HL-60 (cell line): ENCODE results near the gene SORT1.

Experiments used
- DNase-seq, 2 experiments: peaks; one replicate each; pipeline ENCODE4 v3.0.0-alpha.2; 2010 to 2020; ENCODE audit warnings: low read depth in 1 of 2, low spot score in 1 of 2
- H3K27ac ChIP-seq: fragments of 250-450 bp; sonication (Bioruptor Pico); replicated peaks from 2 replicates; pipeline ENCODE4 v1.5.1; 2020; ENCODE audit warnings: mild to moderate bottlenecking, moderate library complexity
- H3K27me3 ChIP-seq: fragments of 250-450 bp; sonication (Bioruptor Pico); 2 replicates; pipeline ENCODE4 v1.5.1; 2021; ENCODE audit warnings: mild to moderate bottlenecking, moderate library complexity; ENCODE audit not compliant: insufficient read depth, poor library complexity, severe bottlenecking
- H3K4me3 ChIP-seq: replicated peaks from 2 replicates; pipeline ENCODE4 v1.5.1; 2011; ENCODE audit warnings: mild to moderate bottlenecking, control low read depth, low read length; ENCODE audit not compliant: insufficient read depth
- CTCF ChIP-seq: IDR thresholded peaks from one replicate; pipeline ENCODE4 v1.5.1; 2011; ENCODE audit warnings: low read length, control low read depth, inconsistent platforms; ENCODE audit not compliant: insufficient read depth
- GABPA ChIP-seq: IDR thresholded peaks from 2 replicates; pipeline ENCODE4 v1.6.1; 2012; ENCODE audit warnings: low read depth
- POLR2AphosphoS5 ChIP-seq: IDR thresholded peaks from 2 replicates; pipeline ENCODE4 v1.6.1; 2012; ENCODE audit warnings: low read depth
- REST ChIP-seq: IDR thresholded peaks from 2 replicates; pipeline ENCODE4 v1.6.1; 2012; ENCODE audit warnings: low read depth; ENCODE audit not compliant: insufficient replicate concordance
- SPI1 ChIP-seq: IDR thresholded peaks from 2 replicates; pipeline ENCODE4 v1.6.1; 2012; ENCODE audit warnings: low read depth, mild to moderate bottlenecking, borderline replicate concordance

Gene SORT1

GRCh38 chr1:109265741-109266330 is 131.9 kb downstream of the SORT1 start:
- no peaks in the 10 kb centered on the region for H3K27me3 ChIP-seq
- H3K4me3 ChIP-seq, result no peak overlapping the region
- H3K27ac ChIP-seq, result no peak overlapping the region
- no peak for DNase-seq
- TF ChIP-seq REST (no peak), CTCF (no peak), POLR2AphosphoS5 (no peak)

GRCh38 chr1:109265016-109265415 is 132.7 kb downstream of the SORT1 start:
- no peak for DNase-seq
- no peak overlapping the region for H3K4me3 ChIP-seq
- no peak overlapping the region for H3K27ac ChIP-seq
- TF ChIP-seq CTCF (no peak), REST (no peak), SPI1 (no peak), POLR2AphosphoS5 (no peak), GABPA (no peak)
- H3K27me3 ChIP-seq, result no peaks in the 10 kb centered on the region

GRCh38 chr1:109264379-109264755 is 133.4 kb downstream of the SORT1 start:
- no peak for DNase-seq
- Histone ChIP-seq H3K4me3 (no peak overlapping the region), H3K27me3 (no peaks in the 10 kb centered on the region), H3K27ac (no peak overlapping the region)
- TF ChIP-seq GABPA (no peak), CTCF (no peak), REST (no peak), SPI1 (no peak), POLR2AphosphoS5 (no peak)
